Mucosa of gallbladder (tissue), 1 donor: ENCODE results near the gene BCCIP. TPM values are rescaled to one million over a fixed set of nuclear protein-coding genes. Genes with fewer than 3 reads are reported as not detected.

ENCODE experiments used
- total RNA-seq: library from RNA; stranded (reverse); gene quantifications from one replicate; pipeline ENCODE4 v1.2.1, GENCODE V29; 2021
- donor health status: DM: no; HTN: no; CAD: no.

The BCCIP gene
- total RNA-seq, 1 donor from 2014 or later, result 40.7 TPM

Other genes with a start within 250 kb of the BCCIP start
- gene TEX36, start 140.4 kb upstream of the BCCIP start, total RNA-seq, result not detected
- 15.4 TPM for gene EDRF1, start 103.8 kb upstream of the BCCIP start, total RNA-seq
- gene MMP21, start 47.7 kb upstream of the BCCIP start, total RNA-seq, result 0.17 TPM
- gene UROS, start 288 bp upstream of the BCCIP start, total RNA-seq, result 36.1 TPM
- gene DHX32, start 57.7 kb downstream of the BCCIP start, total RNA-seq, result 31.7 TPM
- gene FANK1, start 73.0 kb downstream of the BCCIP start, total RNA-seq, result 5.3 TPM